ENCODE results near the gene DCBLD2. TPM values are rescaled to one million over a fixed set of nuclear protein-coding genes. Genes with fewer than 3 reads are reported as not detected.
A peak's percentile ranks its signal among the peaks of the same experiment; 100 is the strongest.

DCBLD2 gene
- total RNA-seq, 1 donor from 2014 or later = 33.9 TPM

- no peak overlapping the region for H3K4me3 Mint-ChIP-seq (ENCODE audit: unreplicated experiment)
- H3K27me3 Mint-ChIP-seq (ENCODE audit: unreplicated experiment) = peaks cover 2% of the 10 kb centered on the region
- no peak for DNase-seq
- H3K36me3 Mint-ChIP-seq (ENCODE audit: unreplicated experiment) = peaks cover 6% of the 10 kb centered on the region
- H3K9me3 Mint-ChIP-seq (ENCODE audit: unreplicated experiment) = no peaks in the 10 kb centered on the region
- peaks cover 5% of the 10 kb centered on the region for H3K4me1 Mint-ChIP-seq (ENCODE audit: low read depth, unreplicated experiment)
- TF ChIP-seq CTCF (IDR thresholded peaks at IDR 0.05; ENCODE audit: partially characterized antibody, unreplicated experiment) = no peak
- no peak overlapping the region for H3K27ac Mint-ChIP-seq (ENCODE audit: unreplicated experiment)
Observed at GRCh38 chr3:98906230-98906629, 4.7 kb upstream of the DCBLD2 start.

GRCh38 chr3:98903705-98904481 lies 2.4 kb upstream of the DCBLD2 start:
- DNase-seq = no peak
- Mint-ChIP-seq H3K27ac (ENCODE audit: unreplicated experiment) (no peak overlapping the region), H3K27me3 (ENCODE audit: unreplicated experiment) (peaks cover 5% of the 10 kb centered on the region), H3K36me3 (ENCODE audit: unreplicated experiment) (no peaks in the 10 kb centered on the region), H3K4me3 (ENCODE audit: unreplicated experiment) (no peak overlapping the region), H3K4me1 (ENCODE audit: low read depth, unreplicated experiment) (peaks cover 5% of the 10 kb centered on the region), H3K9me3 (ENCODE audit: unreplicated experiment) (peaks cover 2% of the 10 kb centered on the region)
- TF ChIP-seq CTCF (IDR thresholded peaks at IDR 0.05; ENCODE audit: partially characterized antibody, unreplicated experiment) = no peak

- no peak for DNase-seq
- no peak for TF ChIP-seq CTCF (IDR thresholded peaks at IDR 0.05; ENCODE audit: partially characterized antibody, unreplicated experiment)
- H3K9me3 Mint-ChIP-seq (ENCODE audit: unreplicated experiment) = peaks cover 2% of the 10 kb centered on the region
- H3K4me3 Mint-ChIP-seq (ENCODE audit: unreplicated experiment) = no peak overlapping the region
- H3K36me3 Mint-ChIP-seq (ENCODE audit: unreplicated experiment) = no peaks in the 10 kb centered on the region
- H3K4me1 Mint-ChIP-seq (ENCODE audit: low read depth, unreplicated experiment) = peaks cover 5% of the 10 kb centered on the region
- H3K27ac Mint-ChIP-seq (ENCODE audit: unreplicated experiment) = no peak overlapping the region
- peaks cover 5% of the 10 kb centered on the region for H3K27me3 Mint-ChIP-seq (ENCODE audit: unreplicated experiment)
Observed at GRCh38 chr3:98903099-98903498, 1.6 kb upstream of the DCBLD2 start.

- Mint-ChIP-seq H3K36me3 (ENCODE audit: unreplicated experiment) (no peaks in the 10 kb centered on the region), H3K4me1 (ENCODE audit: low read depth, unreplicated experiment) (peaks cover 5% of the 10 kb centered on the region)
- no peak for DNase-seq
Observed at GRCh38 chr3:98902351-98902740, 851 bp upstream of the DCBLD2 start.

More at GRCh38 chr3:98902351-98902740, 851 bp upstream of the DCBLD2 start:
- no peak for TF ChIP-seq CTCF (IDR thresholded peaks at IDR 0.05; ENCODE audit: partially characterized antibody, unreplicated experiment)
- H3K27me3 Mint-ChIP-seq (ENCODE audit: unreplicated experiment) = peaks cover 5% of the 10 kb centered on the region
- peaks cover 2% of the 10 kb centered on the region for H3K9me3 Mint-ChIP-seq (ENCODE audit: unreplicated experiment)
- H3K27ac Mint-ChIP-seq (ENCODE audit: unreplicated experiment) = peak overlapping the region; percentile 20
- H3K4me3 Mint-ChIP-seq (ENCODE audit: unreplicated experiment) = peak overlapping the region; percentile 85

All from glutamatergic neuron (in vitro differentiated cells).